Common myeloid progenitor, CD34-positive (primary cell): ENCODE data around the gene P4HA3.

ENCODE experiments used
- CTCF ChIA-PET: fragments of 350-600 bp; sonication (Branson Sonifier 250); formaldehyde crosslinking; loops from one replicate; lab custom pipeline; 2021; ENCODE audit warnings: antibody characterized with exemption; lab: Charles Lee
- POLR2A ChIA-PET: fragments of 350-600 bp; sonication (Branson Sonifier 250); formaldehyde crosslinking; loops from one replicate; lab custom pipeline; 2021; ENCODE audit warnings: antibody characterized with exemption; lab: Charles Lee
- DNase-seq, 3 donors: peaks; one replicate each; pipeline versions ENCODE4 v3.0.0 to v3.0.0-alpha.2; 2013
- H3K27ac ChIP-seq, 2 experiments: 1 replicate in 1 of 2; 2 replicates in 1 of 2; pipeline ENCODE4 v1.7.0; 2013; ENCODE audit warnings: inconsistent platforms in 2 of 2, low read length in 2 of 2, mild to moderate bottlenecking in 2 of 2, low read depth in 1 of 2, moderate library complexity in 1 of 2; ENCODE audit not compliant: severe bottlenecking in 2 of 2, insufficient read depth in 1 of 2, poor library complexity in 1 of 2
- H3K27me3 ChIP-seq, 5 experiments: replicated peaks in 2 of 5; 1 replicate in 3 of 5; 2 replicates in 2 of 5; pipeline versions ENCODE4 v1.6.1 to v1.7.0; 2013; ENCODE audit warnings: low read length in 4 of 5, mild to moderate bottlenecking in 2 of 5, moderate library complexity in 2 of 5, inconsistent platforms in 1 of 5; ENCODE audit not compliant: insufficient read depth in 5 of 5, control insufficient read depth in 4 of 5
- H3K36me3 ChIP-seq, 4 experiments: 1 replicate in 2 of 4; 2 replicates in 2 of 4; pipeline versions ENCODE4 v1.6.1 to v1.7.0; 2013; ENCODE audit warnings: low read length in 3 of 4, control low read depth in 1 of 4, mild to moderate bottlenecking in 1 of 4; ENCODE audit not compliant: control insufficient read depth in 4 of 4, insufficient read depth in 4 of 4
- H3K4me1 ChIP-seq, 4 experiments: 1 replicate in 3 of 4; 2 replicates in 1 of 4; pipeline versions ENCODE4 v1.6.1 to v1.7.1; 2013; ENCODE audit warnings: low read length in 3 of 4, mild to moderate bottlenecking in 3 of 4, control low read depth in 1 of 4, inconsistent platforms in 1 of 4, moderate library complexity in 1 of 4; ENCODE audit not compliant: control insufficient read depth in 4 of 4, insufficient read depth in 4 of 4; ENCODE audit errors: control extremely low read depth in 1 of 4
- H3K4me3 ChIP-seq, 7 experiments: 1 replicate in 4 of 7; 2 replicates in 3 of 7; pipeline versions ENCODE4 v1.5.1 to v1.7.0; 2013; ENCODE audit warnings: mild to moderate bottlenecking in 7 of 7, low read length in 6 of 7, moderate library complexity in 6 of 7, inconsistent platforms in 2 of 7, low read depth in 2 of 7, control low read depth in 1 of 7; ENCODE audit not compliant: insufficient read depth in 4 of 7, control insufficient read depth in 1 of 7; ENCODE audit errors: extremely low read depth in 1 of 7
- H3K9me3 ChIP-seq, 5 experiments: 1 replicate in 4 of 5; 2 replicates in 1 of 5; pipeline versions ENCODE4 v1.6.1 to v1.7.1; 2013; ENCODE audit warnings: low read length in 4 of 5, mild to moderate bottlenecking in 2 of 5, inconsistent platforms in 1 of 5, low read depth in 1 of 5, moderate library complexity in 1 of 5; ENCODE audit not compliant: control insufficient read depth in 4 of 5, insufficient read depth in 2 of 5; ENCODE audit errors: control extremely low read depth in 1 of 5
- WGBS: methylation state at CpG from one replicate; pipeline ENCODE4 v1.1.5; 2013; ENCODE audit not compliant: insufficient coverage; 5-methylcytosine and 5-hydroxymethylcytosine counted together

Gene P4HA3

GRCh38 chr11:74318241-74318932 lies 6.9 kb upstream of the P4HA3 start:
- Histone ChIP-seq H3K4me3 (no peak overlapping the region), H3K9me3 (peaks cover 0 to 15% (median 1%) of the 10 kb centered on the region in 5 experiments), H3K27me3 (no peaks in the 10 kb centered on the region), H3K36me3 (no peaks in the 10 kb centered on the region), H3K27ac (no peak overlapping the region), H3K4me1 (peaks cover 0 to 13% (median 2%) of the 10 kb centered on the region in 4 experiments)
- CTCF ChIA-PET = no interaction called here
- WGBS = 100% methylated on average over 1 of the region's 1 CpG
- no peak for DNase-seq
- POLR2A ChIA-PET = no interaction called here

GRCh38 chr11:74316772-74317505 lies 5.5 kb upstream of the P4HA3 start:
- Histone ChIP-seq H3K27ac (no peak overlapping the region), H3K4me3 (no peak overlapping the region), H3K4me1 (peaks cover 0 to 5% (median under 1%) of the 10 kb centered on the region in 4 experiments), H3K27me3 (peaks cover 0 to 4% (median 0%) of the 10 kb centered on the region in 5 experiments), H3K9me3 (peaks cover 0 to 24% (median 1%) of the 10 kb centered on the region in 5 experiments), H3K36me3 (no peaks in the 10 kb centered on the region)
- POLR2A ChIA-PET = interaction anchor here (0.6 kb wide), 1 partner anchor 406 kb away, joined by 4 read pairs; no protein-coding TSS in a partner anchor
- CTCF ChIA-PET = no interaction called here
- DNase-seq = peak in 2 of 3 donors; percentile 34 to 41

DNA sequence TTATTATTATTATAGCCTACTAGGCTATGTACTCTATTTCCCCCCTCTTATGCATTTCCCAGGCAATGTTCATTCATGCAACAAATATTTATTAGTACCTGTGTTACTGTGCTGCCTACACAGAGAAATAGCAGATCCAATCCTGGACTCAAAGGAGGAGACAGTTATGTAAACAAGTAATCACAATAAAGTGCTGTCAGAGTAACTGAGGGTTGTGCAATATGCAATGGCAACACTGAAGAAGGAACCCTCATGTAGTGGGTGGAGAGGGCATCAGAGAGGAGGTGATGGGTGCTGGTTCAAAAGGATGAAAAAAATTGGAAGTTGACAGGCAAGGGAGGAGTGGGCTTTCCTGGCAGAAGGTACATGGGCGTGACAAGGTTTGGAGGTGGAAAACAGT lies 886 bp upstream of the P4HA3 start:
- no peaks in the 10 kb centered on the region for H3K36me3 ChIP-seq
- H3K4me3 ChIP-seq = no peak overlapping the region
- peaks cover 0 to 9% (median 6%) of the 10 kb centered on the region in 4 experiments for H3K4me1 ChIP-seq
- peaks cover 0 to 27% (median 3%) of the 10 kb centered on the region in 5 experiments for H3K27me3 ChIP-seq
- ChIA-PET POLR2A (no interaction called here), CTCF (no interaction called here)
- DNase-seq = no peak
- 100% methylated on average over 1 of the region's 1 CpG for WGBS
- H3K9me3 ChIP-seq = peaks cover 0 to 20% (median 1%) of the 10 kb centered on the region in 5 experiments
- no peak overlapping the region for H3K27ac ChIP-seq

DNA sequence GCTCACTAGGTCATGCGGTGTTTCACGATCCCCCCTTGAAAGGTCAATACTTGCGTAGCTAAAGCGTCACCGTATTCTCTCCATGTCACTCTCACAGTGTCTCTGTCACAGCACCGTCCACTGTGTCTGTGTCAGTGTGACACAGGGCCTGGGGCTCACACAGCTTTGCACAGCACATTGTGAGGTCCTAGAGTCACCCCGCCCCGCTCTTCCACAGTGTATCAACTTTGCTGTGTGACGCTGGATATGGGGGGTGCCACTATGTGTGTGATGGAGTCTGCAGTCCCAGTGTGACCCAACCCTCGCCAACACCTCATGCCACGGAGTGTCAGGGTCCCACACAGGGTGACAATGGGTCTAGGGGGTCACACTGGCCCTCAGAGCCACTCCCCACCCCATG lies 583 bp downstream of the P4HA3 start:
- H3K36me3 ChIP-seq = no peaks in the 10 kb centered on the region
- 84% methylated on average over 8 of the region's 11 CpGs for WGBS
- CTCF ChIA-PET = interaction anchor here (1.1 to 2.0 kb wide), 2 partner anchors 39 to 56 kb away, joined by 3 to 5 read pairs; no protein-coding TSS in a partner anchor

GRCh38 chr11:74307434-74307833 lies 4.0 kb downstream of the P4HA3 start:
- ChIA-PET POLR2A (no interaction called here), CTCF (no interaction called here)
- no peaks in the 10 kb centered on the region for H3K36me3 ChIP-seq
- no peak overlapping the region for H3K4me3 ChIP-seq
- no peak overlapping the region for H3K27ac ChIP-seq
- peaks cover 0 to 1% (median 0%) of the 10 kb centered on the region in 5 experiments for H3K9me3 ChIP-seq
- H3K4me1 ChIP-seq = peaks cover 0 to 9% (median 6%) of the 10 kb centered on the region in 4 experiments
- peak in 1 of 3 donors; percentile 17 for DNase-seq
- WGBS = 22% methylated on average over 1 of the region's 1 CpG
- H3K27me3 ChIP-seq = peaks cover 0 to 25% (median 3%) of the 10 kb centered on the region in 5 experiments

More for the DNA sequence above, 583 bp downstream of the P4HA3 start:
- H3K9me3 ChIP-seq = peaks cover 0 to 10% (median under 1%) of the 10 kb centered on the region in 5 experiments
- DNase-seq = no peak
- no peak overlapping the region for H3K27ac ChIP-seq
- POLR2A ChIA-PET = no interaction called here
- peaks cover 0 to 9% (median 6%) of the 10 kb centered on the region in 4 experiments for H3K4me1 ChIP-seq
- H3K27me3 ChIP-seq = peaks cover 0 to 27% (median 3%) of the 10 kb centered on the region in 5 experiments
- H3K4me3 ChIP-seq = peak overlapping the region in 5 of 7 experiments; percentile 34 to 78 (median 64)

GRCh38 chr11:74306435-74307175 lies 4.8 kb downstream of the P4HA3 start:
- DNase-seq = peak in 2 of 3 donors; percentile 55 to 65
- Histone ChIP-seq H3K36me3 (no peaks in the 10 kb centered on the region), H3K9me3 (no peaks in the 10 kb centered on the region), H3K27me3 (peaks cover 0 to 20% (median 3%) of the 10 kb centered on the region in 5 experiments), H3K4me3 (no peak overlapping the region), H3K27ac (no peak overlapping the region), H3K4me1 (peaks cover 0 to 7% (median 4%) of the 10 kb centered on the region in 4 experiments)
- POLR2A ChIA-PET = no interaction called here
- CTCF ChIA-PET = no interaction called here
- WGBS = 35% methylated on average over 5 of the region's 8 CpGs
